Panc1 (cell line): Measurements from ENCODE around the gene PERCC1.

ENCODE experiments used
- CTCF ChIP-seq: fragments of 450-650 bp; IDR thresholded peaks from 2 replicates; pipeline ENCODE4 v1.5.1; 2017; ENCODE audit warnings: mild to moderate bottlenecking
- POLR2AphosphoS5 ChIP-seq: IDR thresholded peaks from 2 replicates; pipeline ENCODE4 v1.6.1; 2012; ENCODE audit warnings: mild to moderate bottlenecking, low read depth, low read length, moderate library complexity
- SIN3A ChIP-seq: IDR thresholded peaks from 2 replicates; pipeline ENCODE4 v1.6.1; 2012; ENCODE audit warnings: low read depth, mild to moderate bottlenecking, low read length, moderate library complexity, borderline replicate concordance; ENCODE audit not compliant: insufficient read depth
- TCF7L2 ChIP-seq: IDR thresholded peaks from 2 replicates; pipeline ENCODE4 v1.6.1; 2011; ENCODE audit warnings: mild to moderate bottlenecking, low read depth, low read length, inconsistent platforms
- TF ChIP-seq, protein P1 (sequence below), 2 experiments: IDR thresholded peaks; 2 replicates each; pipeline ENCODE4 v1.6.1; 2011 to 2012; ENCODE audit warnings: low read depth in 2 of 2, control low read depth in 1 of 2, low read length in 1 of 2, mild to moderate bottlenecking in 1 of 2, moderate library complexity in 1 of 2; ENCODE audit not compliant: insufficient read depth in 1 of 2

GRCh38 chr16:1470481-1471251, 39.8 kb downstream of the PERCC1 start:
- TF ChIP-seq CTCF (no peak), SIN3A (no peak), TCF7L2 (no peak), POLR2AphosphoS5 (no peak)
- TF ChIP-seq, protein P1, sequence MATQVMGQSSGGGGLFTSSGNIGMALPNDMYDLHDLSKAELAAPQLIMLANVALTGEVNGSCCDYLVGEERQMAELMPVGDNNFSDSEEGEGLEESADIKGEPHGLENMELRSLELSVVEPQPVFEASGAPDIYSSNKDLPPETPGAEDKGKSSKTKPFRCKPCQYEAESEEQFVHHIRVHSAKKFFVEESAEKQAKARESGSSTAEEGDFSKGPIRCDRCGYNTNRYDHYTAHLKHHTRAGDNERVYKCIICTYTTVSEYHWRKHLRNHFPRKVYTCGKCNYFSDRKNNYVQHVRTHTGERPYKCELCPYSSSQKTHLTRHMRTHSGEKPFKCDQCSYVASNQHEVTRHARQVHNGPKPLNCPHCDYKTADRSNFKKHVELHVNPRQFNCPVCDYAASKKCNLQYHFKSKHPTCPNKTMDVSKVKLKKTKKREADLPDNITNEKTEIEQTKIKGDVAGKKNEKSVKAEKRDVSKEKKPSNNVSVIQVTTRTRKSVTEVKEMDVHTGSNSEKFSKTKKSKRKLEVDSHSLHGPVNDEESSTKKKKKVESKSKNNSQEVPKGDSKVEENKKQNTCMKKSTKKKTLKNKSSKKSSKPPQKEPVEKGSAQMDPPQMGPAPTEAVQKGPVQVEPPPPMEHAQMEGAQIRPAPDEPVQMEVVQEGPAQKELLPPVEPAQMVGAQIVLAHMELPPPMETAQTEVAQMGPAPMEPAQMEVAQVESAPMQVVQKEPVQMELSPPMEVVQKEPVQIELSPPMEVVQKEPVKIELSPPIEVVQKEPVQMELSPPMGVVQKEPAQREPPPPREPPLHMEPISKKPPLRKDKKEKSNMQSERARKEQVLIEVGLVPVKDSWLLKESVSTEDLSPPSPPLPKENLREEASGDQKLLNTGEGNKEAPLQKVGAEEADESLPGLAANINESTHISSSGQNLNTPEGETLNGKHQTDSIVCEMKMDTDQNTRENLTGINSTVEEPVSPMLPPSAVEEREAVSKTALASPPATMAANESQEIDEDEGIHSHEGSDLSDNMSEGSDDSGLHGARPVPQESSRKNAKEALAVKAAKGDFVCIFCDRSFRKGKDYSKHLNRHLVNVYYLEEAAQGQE (IDR thresholded peaks at IDR 0.05; ENCODE audit: insufficient read depth in 1 of 2, low read depth in 2 of 2, low read length in 1 of 2): no peak
